Measurements from ENCODE around the gene MISFA. TPM values are rescaled to one million over a fixed set of nuclear protein-coding genes. Genes with fewer than 3 reads are reported as not detected.

The MISFA gene
- total RNA-seq, 4 donors from 2014 or later, result 1.3 to 2.8 (median 2.1) TPM; not detected in 1

DNA sequence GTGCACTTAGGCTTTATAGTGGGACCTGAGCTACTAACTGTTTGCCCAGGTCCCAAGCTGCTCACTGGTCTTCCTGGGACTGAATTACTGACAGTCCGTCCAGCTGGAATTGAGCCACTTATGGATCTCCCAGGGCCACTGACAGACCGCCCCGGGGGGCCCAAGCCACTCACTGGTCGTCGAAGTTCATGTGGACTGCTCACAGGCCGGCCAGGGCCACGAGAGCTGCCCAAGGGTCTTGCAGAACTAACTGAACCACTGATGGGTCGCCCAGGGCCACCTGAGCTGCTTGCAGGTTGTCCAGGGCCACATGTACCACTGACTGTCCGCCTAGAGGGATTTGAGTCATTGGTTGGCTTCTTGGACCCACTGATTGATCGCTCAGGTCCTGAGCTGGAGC, 15.1 kb downstream of the MISFA start:
- no peak for DNase-seq (ENCODE audit: low spot score in 2 of 2)
- TF ChIP-seq POLR2A (IDR thresholded peaks at IDR 0.05), result no peak
- TF ChIP-seq, protein P1, sequence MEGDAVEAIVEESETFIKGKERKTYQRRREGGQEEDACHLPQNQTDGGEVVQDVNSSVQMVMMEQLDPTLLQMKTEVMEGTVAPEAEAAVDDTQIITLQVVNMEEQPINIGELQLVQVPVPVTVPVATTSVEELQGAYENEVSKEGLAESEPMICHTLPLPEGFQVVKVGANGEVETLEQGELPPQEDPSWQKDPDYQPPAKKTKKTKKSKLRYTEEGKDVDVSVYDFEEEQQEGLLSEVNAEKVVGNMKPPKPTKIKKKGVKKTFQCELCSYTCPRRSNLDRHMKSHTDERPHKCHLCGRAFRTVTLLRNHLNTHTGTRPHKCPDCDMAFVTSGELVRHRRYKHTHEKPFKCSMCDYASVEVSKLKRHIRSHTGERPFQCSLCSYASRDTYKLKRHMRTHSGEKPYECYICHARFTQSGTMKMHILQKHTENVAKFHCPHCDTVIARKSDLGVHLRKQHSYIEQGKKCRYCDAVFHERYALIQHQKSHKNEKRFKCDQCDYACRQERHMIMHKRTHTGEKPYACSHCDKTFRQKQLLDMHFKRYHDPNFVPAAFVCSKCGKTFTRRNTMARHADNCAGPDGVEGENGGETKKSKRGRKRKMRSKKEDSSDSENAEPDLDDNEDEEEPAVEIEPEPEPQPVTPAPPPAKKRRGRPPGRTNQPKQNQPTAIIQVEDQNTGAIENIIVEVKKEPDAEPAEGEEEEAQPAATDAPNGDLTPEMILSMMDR (IDR thresholded peaks at IDR 0.05), result no peak
- intact Hi-C loops (cut with DNase I; ENCODE audit: low total_unique reads), result no loop called here
- no peak overlapping the region for H3K4me3 ChIP-seq (ENCODE audit: low read depth, poor library complexity, severe bottlenecking)
- WGBS, 2 donors, result 98 to 100% methylated on average over 3 to 10 of the region's 10 CpGs

DNA sequence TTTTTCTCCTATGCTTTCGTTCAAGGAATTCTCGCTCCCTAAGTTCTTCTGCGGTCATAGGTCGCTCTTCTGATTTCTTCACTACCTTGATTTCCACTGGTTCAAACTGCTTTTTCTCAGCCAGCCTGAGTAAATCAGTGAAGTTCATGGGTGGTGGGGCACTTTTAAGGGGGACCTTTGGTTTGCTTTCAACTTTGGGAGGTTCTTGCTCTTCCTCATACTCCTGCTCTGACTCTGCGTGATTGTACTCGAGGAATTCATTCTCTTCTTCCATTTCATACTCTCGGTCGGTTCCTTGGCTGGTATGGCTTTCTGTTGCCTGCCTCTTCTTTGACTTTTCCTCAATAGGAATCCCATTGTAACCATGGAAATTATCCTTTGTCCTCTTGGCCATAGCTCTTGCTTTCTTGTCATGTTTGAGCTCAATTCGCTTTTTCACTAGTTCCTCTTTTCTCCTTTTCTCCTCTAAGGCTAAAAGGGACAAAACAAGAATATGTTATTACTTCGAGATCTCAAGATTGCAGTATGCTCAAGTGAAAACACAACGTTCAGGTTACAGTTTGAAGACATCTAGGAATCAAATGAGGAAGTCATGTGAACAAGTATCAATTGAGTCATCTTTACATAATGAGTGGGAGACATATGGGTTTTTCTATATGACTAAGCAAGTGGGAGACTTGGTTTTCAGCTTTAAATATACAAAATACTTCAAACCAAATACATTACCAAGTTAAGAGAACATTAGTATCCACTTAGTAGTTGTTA, 16.2 kb downstream of the MISFA start:
- DNase-seq (ENCODE audit: low spot score in 2 of 2), result no peak
- TF ChIP-seq, protein P1 (IDR thresholded peaks at IDR 0.05), result no peak
- no peak for TF ChIP-seq POLR2A (IDR thresholded peaks at IDR 0.05)
- 86 to 87% methylated on average over 11 of the region's 11 CpGs for WGBS, 2 donors
- intact Hi-C loops (cut with DNase I; ENCODE audit: low total_unique reads), result no loop called here
- no peak overlapping the region for H3K4me3 ChIP-seq (ENCODE audit: low read depth, poor library complexity, severe bottlenecking)

DNA sequence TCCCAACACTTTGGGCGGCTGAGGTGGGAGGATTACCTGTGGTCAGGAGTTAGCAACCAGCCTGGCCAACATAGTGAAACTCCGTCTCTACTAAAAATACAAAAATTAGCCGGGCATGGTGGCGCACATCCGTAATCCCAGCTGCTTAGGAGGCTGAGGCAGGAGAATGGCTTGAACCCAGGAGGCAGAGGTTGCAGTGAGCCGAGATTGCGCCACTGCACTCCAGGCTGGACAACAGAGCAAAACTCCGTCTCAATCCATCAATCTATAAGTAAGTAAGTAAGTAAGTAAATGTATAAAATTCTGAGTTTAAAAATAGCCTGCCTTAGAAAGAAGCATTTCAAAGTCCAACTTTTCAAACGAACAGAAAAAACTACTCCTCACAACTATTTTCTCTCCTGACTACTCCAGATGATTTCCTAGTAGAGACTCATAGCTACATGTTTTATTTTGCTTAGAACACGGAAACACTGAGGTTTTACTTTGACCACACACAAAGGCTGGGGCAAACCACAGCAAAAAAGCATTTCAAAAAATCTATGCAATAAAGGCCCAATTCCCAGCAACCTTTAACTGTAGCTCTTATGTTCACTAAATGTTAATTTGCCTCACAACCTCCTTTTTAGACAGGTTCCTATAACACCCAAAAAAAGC, 18.2 kb downstream of the MISFA start:
- DNase-seq (ENCODE audit: low spot score in 2 of 2), result no peak
- H3K4me3 ChIP-seq (ENCODE audit: low read depth, poor library complexity, severe bottlenecking), result no peak overlapping the region
- no peak for TF ChIP-seq POLR2A (IDR thresholded peaks at IDR 0.05)
- TF ChIP-seq, protein P1 (IDR thresholded peaks at IDR 0.05), result no peak
- WGBS, 2 donors, result 72 to 74% methylated on average over 10 of the region's 10 CpGs
- intact Hi-C loops (cut with DNase I; ENCODE audit: low total_unique reads), result no loop called here

DNA sequence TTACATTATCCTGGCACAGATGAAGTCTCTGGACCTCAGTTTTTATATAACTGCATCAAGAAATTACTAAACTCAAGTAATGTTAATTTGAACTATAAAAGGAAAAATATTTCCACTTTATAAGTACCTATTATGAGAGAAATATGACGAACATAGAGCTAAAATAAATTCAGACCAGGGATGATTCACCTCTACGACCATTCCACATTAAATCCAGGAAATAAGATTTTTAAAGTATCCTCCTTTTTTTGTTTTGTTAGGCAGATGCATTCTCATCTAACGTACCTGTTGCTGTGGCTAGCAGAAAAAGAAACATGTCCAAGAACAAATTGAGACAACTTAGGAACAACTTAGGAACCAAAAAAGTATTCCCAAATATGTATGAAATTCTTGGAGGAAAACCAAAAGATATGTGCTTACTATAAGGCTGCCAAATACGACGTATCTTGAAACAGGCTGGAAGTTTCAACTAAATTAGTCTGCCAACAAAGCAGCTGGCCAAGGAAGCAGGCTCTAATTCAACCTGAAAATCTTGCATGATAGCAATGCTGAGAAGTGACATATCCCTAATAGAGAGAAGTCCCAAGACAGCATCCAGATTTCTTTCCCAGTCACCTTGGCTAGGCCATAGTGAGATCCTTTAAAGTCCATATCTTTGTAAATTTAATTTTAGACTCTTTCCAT, 18.9 kb downstream of the MISFA start:
- DNase-seq (ENCODE audit: low spot score in 2 of 2), result no peak
- no peak for TF ChIP-seq POLR2A (IDR thresholded peaks at IDR 0.05)
- TF ChIP-seq, protein P1 (IDR thresholded peaks at IDR 0.05), result no peak
- no peak overlapping the region for H3K4me3 ChIP-seq (ENCODE audit: low read depth, poor library complexity, severe bottlenecking)
- 12 to 16% methylated on average over 5 of the region's 5 CpGs for WGBS, 2 donors
- intact Hi-C loops (cut with DNase I; ENCODE audit: low total_unique reads), result no loop called here

DNA sequence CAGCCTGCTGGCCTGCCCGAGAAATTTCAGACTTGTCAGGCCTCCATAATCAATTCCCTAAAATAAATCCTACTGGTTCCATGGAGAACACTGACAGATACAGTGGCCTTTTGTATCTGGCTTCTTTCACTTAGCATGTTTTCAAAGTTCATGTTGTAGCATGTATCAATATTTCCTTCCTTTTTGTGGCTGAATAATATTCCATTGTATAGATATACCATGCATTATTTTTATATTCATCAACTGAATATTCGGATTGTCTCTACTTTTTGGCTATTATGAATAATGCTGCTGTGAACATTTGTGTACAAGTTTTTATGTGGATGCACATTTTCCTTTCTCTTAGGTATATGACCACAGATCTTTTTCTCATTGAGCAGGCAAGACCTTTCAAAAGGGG, 24.1 kb downstream of the MISFA start:
- 95 to 97% methylated on average over 2 of the region's 2 CpGs for WGBS, 2 donors
- H3K4me3 ChIP-seq (ENCODE audit: low read depth, poor library complexity, severe bottlenecking), result no peak overlapping the region
- DNase-seq (ENCODE audit: low spot score in 2 of 2), result no peak
- TF ChIP-seq POLR2A (IDR thresholded peaks at IDR 0.05), result no peak
- TF ChIP-seq, protein P1 (IDR thresholded peaks at IDR 0.05), result no peak
- intact Hi-C loops (cut with DNase I; ENCODE audit: low total_unique reads), result no loop called here
